SHP77 treated with DMSO at 0.1 percent for 48 hours (cell line): ENCODE data around the gene SLC27A5.
"Not testable (repeated sequence)": the region's sequence is repeated elsewhere in the genome, so short reads cannot be mapped to it uniquely, and the experiment has no call there.

Experiments
- DNase-seq: peaks from one replicate; lab custom pipeline; 2025; lab: John Stamatoyannopoulos, UW

The SLC27A5 gene

DNA sequence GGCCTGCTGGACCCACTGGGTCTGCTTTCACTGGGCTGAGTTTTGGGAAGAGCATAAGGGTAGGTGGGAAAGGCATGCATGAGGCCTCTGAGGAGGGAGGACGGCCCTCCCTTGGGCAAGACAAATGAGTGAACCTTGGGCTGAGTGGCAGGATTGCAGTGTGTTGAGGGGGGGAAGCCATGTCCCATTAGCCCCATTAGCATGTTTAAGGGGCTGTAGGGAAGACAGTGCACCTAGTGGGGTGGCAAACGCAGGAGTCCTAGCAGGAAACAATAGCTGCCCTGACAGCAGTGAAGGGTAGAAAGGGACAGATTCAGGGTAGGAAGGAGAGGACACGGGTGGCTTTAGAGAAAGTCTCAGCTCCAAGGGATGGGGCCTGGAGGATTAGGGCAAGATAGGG lies 10.9 kb upstream of the SLC27A5 start:
- DNase-seq = no peak

DNA sequence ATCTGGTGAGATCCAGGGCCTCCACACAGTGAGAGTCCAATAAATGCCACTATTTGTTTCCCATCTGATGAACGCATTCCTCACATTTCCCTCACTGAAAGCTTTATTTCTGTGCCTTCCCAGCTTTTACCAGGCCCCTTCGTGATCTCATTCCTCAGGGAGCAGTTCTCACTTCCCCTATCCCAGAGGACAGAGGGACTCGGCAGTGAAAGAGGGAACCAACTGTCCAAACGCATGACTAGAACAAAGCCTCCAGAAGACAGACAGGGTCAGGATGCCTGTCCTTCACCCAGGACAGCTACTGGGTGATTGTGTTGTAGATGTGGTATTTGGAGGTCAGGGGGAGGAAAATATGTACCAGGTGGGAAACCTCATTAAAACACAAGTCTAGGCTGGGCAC lies 9.9 kb upstream of the SLC27A5 start:
- DNase-seq = no peak

GRCh38 chr19:58520257-58520599 lies 8.4 kb upstream of the SLC27A5 start:
- no peak for DNase-seq

GRCh38 chr19:58519355-58520256 lies 7.8 kb upstream of the SLC27A5 start, which contains the start of gene ZBTB45:
Gene ZBTB45 (minus strand): TSS chr19:58519810. CDS start chr19:58517673, 2,137 bp downstream.
- DNase-seq = peak; percentile 92

- DNase-seq = peak; percentile 22
These were observed 7.2 kb upstream of the SLC27A5 start for GRCh38 chr19:58519087-58519354.

DNA sequence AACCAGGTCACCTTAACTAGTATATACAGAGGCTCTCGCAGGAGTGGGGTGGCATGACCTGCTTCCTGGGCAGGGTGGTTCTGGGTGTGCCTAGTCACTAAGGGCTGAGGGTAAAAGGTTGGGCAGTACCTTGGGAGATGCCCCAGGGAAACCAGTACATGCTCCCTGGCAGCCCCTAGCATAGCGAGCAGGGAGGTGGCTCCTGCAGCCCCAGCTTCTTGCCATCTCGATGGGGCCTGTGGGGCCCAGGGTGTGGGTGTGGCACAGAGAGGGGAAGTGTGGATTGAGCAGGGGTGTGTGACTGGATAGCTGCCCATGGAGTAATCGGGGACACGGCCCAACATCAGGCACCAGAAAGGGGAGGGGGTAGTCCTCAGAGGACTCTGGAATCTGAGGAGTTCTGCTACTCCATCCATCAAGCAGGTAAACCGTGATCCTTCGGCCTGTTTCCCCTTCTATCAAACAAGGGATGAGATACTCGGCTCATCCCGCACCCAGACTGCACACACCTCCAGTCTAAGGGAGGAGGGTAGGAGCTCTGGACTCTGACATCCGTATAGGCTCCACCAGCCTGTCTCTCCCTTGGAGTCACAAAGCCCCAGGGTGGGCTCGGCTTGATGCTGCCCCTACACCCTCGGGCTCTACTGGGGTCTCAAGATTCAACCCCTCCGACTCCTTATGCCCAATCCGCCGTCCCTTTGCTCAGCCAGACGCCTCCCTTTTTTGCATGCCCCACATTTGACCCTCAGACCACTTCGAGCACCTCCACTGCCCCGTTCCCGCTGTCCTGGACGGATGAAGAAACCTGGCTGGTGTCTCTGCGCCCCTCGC lies 6.7 kb upstream of the SLC27A5 start:
- DNase-seq = no peak

GRCh38 chr19:58516964-58517833 lies 5.4 kb upstream of the SLC27A5 start:
- no peak for DNase-seq

DNA sequence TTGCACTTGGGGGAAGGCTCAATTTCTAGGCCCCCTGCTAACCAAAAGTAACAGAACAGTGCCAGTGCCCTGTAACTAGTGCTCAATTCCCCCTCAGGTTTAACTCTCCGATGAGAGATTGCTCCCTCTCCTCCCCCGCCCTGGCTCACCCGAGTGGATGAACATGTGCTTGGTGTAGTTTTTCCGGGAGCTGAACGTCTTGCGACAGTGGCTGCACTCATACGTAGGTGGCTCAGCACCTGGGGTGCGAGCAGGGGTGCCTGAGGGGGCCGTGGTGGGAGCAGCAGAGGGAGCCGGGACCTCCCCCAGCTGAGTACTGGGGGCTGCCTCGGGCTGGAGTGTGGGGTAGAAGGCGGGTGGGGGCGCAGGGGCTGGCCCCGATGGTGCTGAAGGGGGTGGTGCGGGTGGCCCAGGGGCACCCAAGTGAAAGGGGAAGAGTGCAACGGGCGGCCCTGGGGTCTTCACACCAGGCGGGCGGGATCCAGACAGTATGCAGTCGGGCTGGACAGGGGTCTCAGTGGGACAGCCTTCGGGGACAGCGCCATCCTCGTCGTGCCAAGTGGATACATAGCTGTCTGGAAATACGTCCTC lies 4.5 kb upstream of the SLC27A5 start:
- no peak for DNase-seq

DNA sequence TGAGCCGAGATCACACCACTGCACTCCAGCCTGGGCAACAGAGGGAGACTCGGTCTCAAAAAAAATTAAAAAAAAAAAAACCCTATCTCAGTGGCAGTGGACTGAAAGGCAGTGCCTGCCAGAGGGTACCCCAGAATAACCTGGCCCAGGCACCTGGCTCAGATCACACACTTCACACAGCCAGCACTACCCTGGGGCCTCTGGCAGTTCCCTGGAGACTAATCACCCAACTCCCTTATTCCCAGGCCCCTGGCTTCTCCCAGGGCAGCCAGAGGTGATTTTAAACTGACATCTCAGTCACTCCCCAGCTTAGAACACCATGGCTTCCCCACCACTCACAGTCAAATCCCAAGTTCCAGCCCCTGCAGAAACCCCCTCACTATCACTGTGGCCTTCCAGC lies 3.5 kb upstream of the SLC27A5 start:
- no peak for DNase-seq

- no peak for DNase-seq
These were observed 2.8 kb upstream of the SLC27A5 start for GRCh38 chr19:58514564-58515022.

GRCh38 chr19:58513694-58514563 lies 2.1 kb upstream of the SLC27A5 start:
- peak; percentile 75 for DNase-seq

GRCh38 chr19:58513213-58513693 lies 1.5 kb upstream of the SLC27A5 start:
- no peak for DNase-seq

GRCh38 chr19:58510084-58510862 lies 1.5 kb downstream of the SLC27A5 start:
- no peak for DNase-seq

- no peak for DNase-seq
These were observed 2.1 kb downstream of the SLC27A5 start for GRCh38 chr19:58509731-58510083.

GRCh38 chr19:58507602-58508223 lies 4.1 kb downstream of the SLC27A5 start:
- not testable (repeated sequence) for DNase-seq

- no peak for DNase-seq
These were observed 11.6 kb downstream of the SLC27A5 start for GRCh38 chr19:58500242-58500641.

GRCh38 chr19:58499021-58499927 lies 12.5 kb downstream of the SLC27A5 start:
- peak; percentile 91 for DNase-seq

GRCh38 chr19:58498316-58499020 lies 13.3 kb downstream of the SLC27A5 start:
- no peak for DNase-seq
